CD8-positive, alpha-beta memory T cell (primary cell): ENCODE measurements around the gene PTK7. TPM values are rescaled to one million over a fixed set of nuclear protein-coding genes. Genes with fewer than 3 reads are reported as not detected.

Experiments used
- CTCF ChIA-PET: fragments of 350-600 bp; sonication (Branson Sonifier 250); formaldehyde crosslinking; loops from one replicate; lab custom pipeline; 2021; ENCODE audit warnings: antibody characterized with exemption; lab: Charles Lee
- POLR2A ChIA-PET: fragments of 350-600 bp; sonication (Branson Sonifier 250); formaldehyde crosslinking; loops from one replicate; lab custom pipeline; 2021; ENCODE audit warnings: antibody characterized with exemption; lab: Charles Lee
- DNase-seq, 5 donors: peaks; one replicate each; pipeline versions ENCODE4 v3.0.0 to v3.0.0-alpha.2; 2020 to 2022; ENCODE audit warnings: mixed read lengths in 1 of 5
- H3K27ac ChIP-seq: one replicate; pipeline ENCODE4 v1.7.0; 2013; ENCODE audit warnings: low read depth, mild to moderate bottlenecking, low read length, moderate library complexity
- H3K27me3 ChIP-seq: 2 replicates; pipeline ENCODE4 v1.7.0; 2013; ENCODE audit warnings: low read length, mild to moderate bottlenecking; ENCODE audit not compliant: insufficient read depth, poor library complexity, severe bottlenecking
- H3K36me3 ChIP-seq: 2 replicates; pipeline ENCODE4 v1.7.0; 2013; ENCODE audit warnings: mild to moderate bottlenecking, low read length, moderate library complexity; ENCODE audit not compliant: insufficient read depth
- H3K4me1 ChIP-seq: 2 replicates; pipeline ENCODE4 v1.7.0; 2013; ENCODE audit warnings: mild to moderate bottlenecking, low read length, moderate library complexity; ENCODE audit not compliant: insufficient read depth
- H3K4me3 ChIP-seq: 2 replicates; pipeline ENCODE4 v1.7.0; 2013; ENCODE audit warnings: mild to moderate bottlenecking, low read length
- H3K9me3 ChIP-seq: 2 replicates; pipeline ENCODE4 v1.7.0; 2013; ENCODE audit warnings: mild to moderate bottlenecking, low read length
- H3K27ac Mint-ChIP-seq, 8 donors: one replicate each; pipeline ENCODE4 v1.8.0; 2020 to 2021; ENCODE audit warnings: mixed read lengths in 8 of 8, mild to moderate bottlenecking in 6 of 8, inconsistent platforms in 3 of 8, moderate library complexity in 3 of 8
- H3K27me3 Mint-ChIP-seq, 2 donors: one replicate each; pipeline ENCODE4 v1.8.0; 2020 to 2021; ENCODE audit warnings: mixed read lengths in 2 of 2, mild to moderate bottlenecking in 1 of 2, moderate library complexity in 1 of 2
- H3K36me3 Mint-ChIP-seq, 3 donors: one replicate each; pipeline ENCODE4 v1.8.0; 2020 to 2021; ENCODE audit warnings: mixed read lengths in 3 of 3, inconsistent platforms in 1 of 3, mild to moderate bottlenecking in 1 of 3
- H3K4me1 Mint-ChIP-seq, 3 donors: one replicate each; pipeline ENCODE4 v1.8.0; 2020 to 2021; ENCODE audit warnings: mixed read lengths in 3 of 3, inconsistent platforms in 1 of 3, mild to moderate bottlenecking in 1 of 3
- H3K4me3 Mint-ChIP-seq, 7 donors: one replicate each; pipeline ENCODE4 v1.8.0; 2020 to 2021; ENCODE audit warnings: mixed read lengths in 7 of 7, mild to moderate bottlenecking in 6 of 7, moderate library complexity in 4 of 7, inconsistent platforms in 2 of 7
- H3K9me3 Mint-ChIP-seq, 5 donors: one replicate each; pipeline ENCODE4 v1.8.0; 2020 to 2022; ENCODE audit warnings: mixed read lengths in 5 of 5, mild to moderate bottlenecking in 3 of 5, moderate library complexity in 2 of 5, inconsistent platforms in 1 of 5
- polyA plus RNA-seq: library from polyadenylated mRNA; unstranded; fragments of 300-500 nt; fragmentation: Illumina TruSeq; gene quantifications from one replicate; pipeline ENCODE4 v1.2.3, GENCODE V29; 2021
- total RNA-seq, 2 experiments: library from RNA; stranded (reverse); gene quantifications; one replicate each; pipeline ENCODE4 v1.2.3, GENCODE V29; 2021

Gene PTK7
- total and polyA plus RNA-seq, 3 experiments from 2014 or later = 1.6 to 1.9 (median 1.6) TPM

GRCh38 chr6:43090559-43090956 is 14.4 kb downstream of the PTK7 start:
- no peaks in the 10 kb centered on the region for H3K4me1 ChIP-seq
- H3K4me3 ChIP-seq = no peak overlapping the region
- Mint-ChIP-seq H3K27ac (no peak overlapping the region), H3K4me1 (peaks cover 8 to 20% (median 18%) of the 10 kb centered on the region in 3 donors), H3K27me3 (peaks cover 0 to 1% of the 10 kb centered on the region in 2 donors), H3K36me3 (no peaks in the 10 kb centered on the region), H3K9me3 (no peaks in the 10 kb centered on the region), H3K4me3 (no peak overlapping the region)
- no peaks in the 10 kb centered on the region for H3K9me3 ChIP-seq
- H3K27ac ChIP-seq = no peak overlapping the region
- no peak for DNase-seq
- CTCF ChIA-PET = no interaction called here
- no peaks in the 10 kb centered on the region for H3K27me3 ChIP-seq
- POLR2A ChIA-PET = no interaction called here
- H3K36me3 ChIP-seq = no peaks in the 10 kb centered on the region

- ChIA-PET CTCF (no interaction called here), POLR2A (no interaction called here)
- no peaks in the 10 kb centered on the region for H3K27me3 ChIP-seq
- H3K9me3 ChIP-seq = no peaks in the 10 kb centered on the region
- H3K27ac ChIP-seq = no peak overlapping the region
- no peak overlapping the region for H3K4me3 ChIP-seq
- peaks cover 8 to 20% (median 18%) of the 10 kb centered on the region in 3 donors for H3K4me1 Mint-ChIP-seq
- no peak overlapping the region for H3K4me3 Mint-ChIP-seq
- no peaks in the 10 kb centered on the region for H3K9me3 Mint-ChIP-seq
- no peaks in the 10 kb centered on the region for H3K36me3 ChIP-seq
- H3K4me1 ChIP-seq = no peaks in the 10 kb centered on the region
- no peak for DNase-seq
- peaks cover 0 to 1% of the 10 kb centered on the region in 2 donors for H3K27me3 Mint-ChIP-seq
- no peak overlapping the region for H3K27ac Mint-ChIP-seq
- no peaks in the 10 kb centered on the region for H3K36me3 Mint-ChIP-seq
Observed at GRCh38 chr6:43091020-43091419, 14.9 kb downstream of the PTK7 start.

- Histone ChIP-seq H3K27ac (no peak overlapping the region), H3K27me3 (no peaks in the 10 kb centered on the region), H3K9me3 (no peaks in the 10 kb centered on the region), H3K4me3 (no peak overlapping the region), H3K4me1 (no peaks in the 10 kb centered on the region), H3K36me3 (no peaks in the 10 kb centered on the region)
- H3K36me3 Mint-ChIP-seq = no peaks in the 10 kb centered on the region
- peaks cover 0 to 1% of the 10 kb centered on the region in 2 donors for H3K27me3 Mint-ChIP-seq
- POLR2A ChIA-PET = no interaction called here
- no peaks in the 10 kb centered on the region for H3K9me3 Mint-ChIP-seq
- H3K4me1 Mint-ChIP-seq = peaks cover 8 to 20% (median 18%) of the 10 kb centered on the region in 3 donors
- no peak overlapping the region for H3K4me3 Mint-ChIP-seq
- no peak overlapping the region for H3K27ac Mint-ChIP-seq
- CTCF ChIA-PET = interaction anchor here (1.0 kb wide), 1 partner anchor 138 kb away, joined by 3 read pairs; the partner anchor contains the start of gene DNPH1
- DNase-seq = no peak
Observed at GRCh38 chr6:43091436-43091991, 15.4 kb downstream of the PTK7 start.

- POLR2A ChIA-PET = no interaction called here
Observed at GRCh38 chr6:43092635-43093034, 16.5 kb downstream of the PTK7 start.

GRCh38 chr6:43093436-43094289 is 17.5 kb downstream of the PTK7 start:
- H3K4me1 ChIP-seq = no peaks in the 10 kb centered on the region
- H3K36me3 ChIP-seq = no peaks in the 10 kb centered on the region
- H3K27me3 Mint-ChIP-seq = peaks cover 0 to 3% of the 10 kb centered on the region in 2 donors
- no peak for DNase-seq
- H3K4me3 Mint-ChIP-seq = peak overlapping the region in 2 of 7 donors; percentile 44
- POLR2A ChIA-PET = no interaction called here
- no peaks in the 10 kb centered on the region for H3K36me3 Mint-ChIP-seq
- H3K9me3 ChIP-seq = no peaks in the 10 kb centered on the region
- CTCF ChIA-PET = interaction anchor here (0.9 kb wide), 1 partner anchor 50 kb away, joined by 3 read pairs; no protein-coding TSS in a partner anchor
- peak overlapping the region in 3 of 8 donors; percentile 3 to 35 (median 22) for H3K27ac Mint-ChIP-seq
- peak overlapping the region; percentile 31 for H3K4me3 ChIP-seq
- H3K9me3 Mint-ChIP-seq = no peaks in the 10 kb centered on the region
- no peaks in the 10 kb centered on the region for H3K27me3 ChIP-seq
- peaks cover 8 to 20% (median 18%) of the 10 kb centered on the region in 3 donors for H3K4me1 Mint-ChIP-seq
- H3K27ac ChIP-seq = no peak overlapping the region

More at GRCh38 chr6:43092635-43093034, 16.5 kb downstream of the PTK7 start:
- H3K4me1 Mint-ChIP-seq = peaks cover 8 to 20% (median 18%) of the 10 kb centered on the region in 3 donors
- H3K4me1 ChIP-seq = no peaks in the 10 kb centered on the region
- H3K4me3 ChIP-seq = no peak overlapping the region
- H3K27me3 ChIP-seq = no peaks in the 10 kb centered on the region
- no peaks in the 10 kb centered on the region for H3K9me3 ChIP-seq
- no peak overlapping the region for H3K27ac ChIP-seq
- H3K9me3 Mint-ChIP-seq = no peaks in the 10 kb centered on the region
- no peak for DNase-seq
- peaks cover 0 to 1% of the 10 kb centered on the region in 2 donors for H3K27me3 Mint-ChIP-seq
- CTCF ChIA-PET = interaction anchor here (0.9 kb wide), 1 partner anchor 51 kb away, joined by 3 read pairs; no protein-coding TSS in a partner anchor
- no peaks in the 10 kb centered on the region for H3K36me3 Mint-ChIP-seq
- no peaks in the 10 kb centered on the region for H3K36me3 ChIP-seq
- peak overlapping the region in 1 of 7 donors; percentile 26 for H3K4me3 Mint-ChIP-seq
- H3K27ac Mint-ChIP-seq = peak overlapping the region in 1 of 8 donors; percentile 24

DNA sequence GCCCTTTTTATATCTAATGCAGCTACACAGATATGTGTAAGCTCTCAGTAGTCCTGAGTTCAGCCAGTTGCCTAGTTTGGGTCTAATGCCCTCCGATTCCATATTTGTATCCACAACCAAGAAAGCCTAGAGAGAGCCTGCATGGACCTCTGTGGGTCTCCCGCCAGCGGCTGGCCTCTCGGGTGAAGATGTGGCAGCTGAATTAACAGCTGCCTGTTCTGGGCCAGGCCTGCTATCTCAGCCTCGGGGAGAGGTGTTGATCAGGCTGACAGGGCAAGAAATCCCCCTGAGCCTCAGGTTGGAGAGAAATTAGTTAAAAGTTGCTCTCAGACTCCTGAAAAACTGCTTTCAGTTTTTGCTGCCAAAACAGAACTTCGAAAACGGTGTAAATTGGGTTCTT is 19.8 kb downstream of the PTK7 start:
- Histone ChIP-seq H3K27me3 (no peaks in the 10 kb centered on the region), H3K9me3 (no peaks in the 10 kb centered on the region), H3K36me3 (no peaks in the 10 kb centered on the region), H3K27ac (no peak overlapping the region), H3K4me3 (no peak overlapping the region), H3K4me1 (no peaks in the 10 kb centered on the region)
- H3K36me3 Mint-ChIP-seq = no peaks in the 10 kb centered on the region
- no peak for DNase-seq
- H3K27me3 Mint-ChIP-seq = peaks cover 2 to 3% of the 10 kb centered on the region in 2 donors
- H3K9me3 Mint-ChIP-seq = no peaks in the 10 kb centered on the region
- H3K27ac Mint-ChIP-seq = no peak overlapping the region
- peaks cover 8 to 20% (median 18%) of the 10 kb centered on the region in 3 donors for H3K4me1 Mint-ChIP-seq
- H3K4me3 Mint-ChIP-seq = no peak overlapping the region
- ChIA-PET CTCF (no interaction called here), POLR2A (no interaction called here)

GRCh38 chr6:43096451-43097097 is 20.5 kb downstream of the PTK7 start:
- H3K36me3 Mint-ChIP-seq = no peaks in the 10 kb centered on the region
- Histone ChIP-seq H3K4me3 (no peak overlapping the region), H3K36me3 (no peaks in the 10 kb centered on the region), H3K27me3 (no peaks in the 10 kb centered on the region), H3K27ac (no peak overlapping the region), H3K9me3 (no peaks in the 10 kb centered on the region), H3K4me1 (no peaks in the 10 kb centered on the region)
- H3K4me3 Mint-ChIP-seq = no peak overlapping the region
- CTCF ChIA-PET = no interaction called here
- H3K9me3 Mint-ChIP-seq = no peaks in the 10 kb centered on the region
- no peak overlapping the region for H3K27ac Mint-ChIP-seq
- peaks cover 2 to 3% of the 10 kb centered on the region in 2 donors for H3K27me3 Mint-ChIP-seq
- no peak for DNase-seq
- POLR2A ChIA-PET = no interaction called here
- H3K4me1 Mint-ChIP-seq = peaks cover 8 to 20% (median 18%) of the 10 kb centered on the region in 3 donors

GRCh38 chr6:43097098-43097489 is 21.0 kb downstream of the PTK7 start:
- POLR2A ChIA-PET = no interaction called here
- Mint-ChIP-seq H3K36me3 (no peaks in the 10 kb centered on the region), H3K27me3 (peaks cover 2 to 3% of the 10 kb centered on the region in 2 donors), H3K4me1 (peaks cover 8 to 20% (median 18%) of the 10 kb centered on the region in 3 donors), H3K9me3 (no peaks in the 10 kb centered on the region), H3K27ac (no peak overlapping the region), H3K4me3 (no peak overlapping the region)
- CTCF ChIA-PET = no interaction called here
- no peak for DNase-seq
- H3K9me3 ChIP-seq = no peaks in the 10 kb centered on the region
- H3K27ac ChIP-seq = no peak overlapping the region
- H3K27me3 ChIP-seq = no peaks in the 10 kb centered on the region
- H3K36me3 ChIP-seq = no peaks in the 10 kb centered on the region
- H3K4me3 ChIP-seq = no peak overlapping the region
- no peaks in the 10 kb centered on the region for H3K4me1 ChIP-seq
